ENCODE measurements around the gene KRTAP2-4.
"Not testable (repeated sequence)": the region's sequence is repeated elsewhere in the genome, so short reads cannot be mapped to it uniquely, and the experiment has no call there.

The KRTAP2-4 gene

DNA sequence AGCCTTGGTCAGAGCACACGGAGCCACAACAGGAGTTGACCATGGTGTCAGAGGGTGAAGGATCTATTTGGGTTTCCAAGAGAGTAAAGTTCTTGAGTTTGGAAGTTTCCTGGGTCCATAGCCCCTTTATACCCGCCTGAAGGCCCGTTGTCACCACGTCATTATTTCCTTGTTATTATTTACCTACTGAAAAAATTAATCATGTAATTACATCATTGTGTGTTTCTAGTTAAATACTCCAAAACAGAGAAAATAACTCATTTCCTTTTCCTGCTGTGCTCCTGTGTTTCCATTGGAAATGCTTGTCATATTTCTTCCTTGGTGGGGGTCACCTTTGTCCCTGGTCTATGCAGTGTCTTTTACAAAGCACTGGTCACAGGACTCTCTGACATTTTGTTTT lies 32.4 kb upstream of the KRTAP2-4 start, which contains the start of gene KRTAP4-8:
KRTAP4-8 (minus strand) TSS at position 101 of the 400 bp plus-strand sequence; CDS start at position 43, 58 bp downstream.
- H4K8ac ChIP-seq (ENCODE audit: low read depth, low read length) = no peak within 1 kb of the TSS
- no peak within 1 kb of the TSS for H2BK120ac ChIP-seq (ENCODE audit: low read depth, low read length)
- no peak for DNase-seq
- no peaks in the 10 kb centered on the region for H3K4me1 ChIP-seq (ENCODE audit: control insufficient read depth, low read depth, low read length)
- H3K18ac ChIP-seq (ENCODE audit: low read length) = no peak within 1 kb of the TSS
- no peak within 1 kb of the TSS for H2AK5ac ChIP-seq (ENCODE audit: low read length)
- WGBS (ENCODE audit: extremely low coverage, insufficient coverage, low lambda C conversion rate) = no CpG with 5 or more reads among the region's 4 CpGs
- H3K9ac ChIP-seq (ENCODE audit: low read length) = no peak within 1 kb of the TSS
- no peak within 1 kb of the TSS for H4K5ac ChIP-seq (ENCODE audit: low read length)
- no peak within 1 kb of the TSS for H3K4ac ChIP-seq (ENCODE audit: low read depth, low read length)
- no peak within 1 kb of the TSS for H3K4me2 ChIP-seq (ENCODE audit: low read length)
- no peak within 1 kb of the TSS for H3K23ac ChIP-seq (ENCODE audit: low read length)
- no peak within 1 kb of the TSS for H2BK15ac ChIP-seq (replicated peaks; ENCODE audit: low read depth)
- no peak within 1 kb of the TSS for H3K27ac ChIP-seq (ENCODE audit: low read depth, low read length)
- no peak within 1 kb of the TSS for H3K56ac ChIP-seq (ENCODE audit: low read length)
- H2BK5ac ChIP-seq (ENCODE audit: low read length) = no peak within 1 kb of the TSS
- no peaks in the 10 kb centered on the region for H3K36me3 ChIP-seq (ENCODE audit: control insufficient read depth, insufficient read depth, low read length)
- H3K79me1 ChIP-seq (ENCODE audit: low read length) = no peaks in the 10 kb centered on the region
- H3K27me3 ChIP-seq (ENCODE audit: insufficient read depth, low read length, poor library complexity) = no peaks in the 10 kb centered on the region
- no peak within 1 kb of the TSS for H3K4me3 ChIP-seq (ENCODE audit: low read length)
- no peaks in the 10 kb centered on the region for H3K79me2 ChIP-seq (ENCODE audit: control insufficient read depth, insufficient read depth, low read length)

DNA sequence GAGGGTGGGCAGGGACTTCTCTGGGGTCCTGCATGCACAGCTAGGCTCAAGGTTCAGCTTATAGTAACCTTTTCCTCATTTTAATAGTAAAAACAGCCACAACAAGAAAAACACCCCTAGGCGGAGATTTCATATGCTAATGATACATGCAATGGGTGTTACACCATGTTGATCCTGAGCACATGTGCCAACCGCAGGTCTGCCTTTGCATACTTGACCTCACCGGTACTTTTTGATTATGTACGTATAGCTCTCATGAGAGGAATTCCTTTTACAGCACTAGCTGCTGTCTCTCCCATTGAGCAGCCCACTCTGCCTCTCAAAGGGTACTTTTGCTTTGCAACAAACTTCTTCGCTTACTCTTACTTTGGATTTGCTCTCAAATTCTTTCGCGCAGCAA lies 30.4 kb upstream of the KRTAP2-4 start:
- no peaks in the 10 kb centered on the region for H3K36me3 ChIP-seq (ENCODE audit: control insufficient read depth, insufficient read depth, low read length)
- H2BK120ac ChIP-seq (ENCODE audit: low read depth, low read length) = no peak overlapping the region
- WGBS (ENCODE audit: extremely low coverage, insufficient coverage, low lambda C conversion rate) = no CpG with 5 or more reads among the region's 7 CpGs

DNA sequence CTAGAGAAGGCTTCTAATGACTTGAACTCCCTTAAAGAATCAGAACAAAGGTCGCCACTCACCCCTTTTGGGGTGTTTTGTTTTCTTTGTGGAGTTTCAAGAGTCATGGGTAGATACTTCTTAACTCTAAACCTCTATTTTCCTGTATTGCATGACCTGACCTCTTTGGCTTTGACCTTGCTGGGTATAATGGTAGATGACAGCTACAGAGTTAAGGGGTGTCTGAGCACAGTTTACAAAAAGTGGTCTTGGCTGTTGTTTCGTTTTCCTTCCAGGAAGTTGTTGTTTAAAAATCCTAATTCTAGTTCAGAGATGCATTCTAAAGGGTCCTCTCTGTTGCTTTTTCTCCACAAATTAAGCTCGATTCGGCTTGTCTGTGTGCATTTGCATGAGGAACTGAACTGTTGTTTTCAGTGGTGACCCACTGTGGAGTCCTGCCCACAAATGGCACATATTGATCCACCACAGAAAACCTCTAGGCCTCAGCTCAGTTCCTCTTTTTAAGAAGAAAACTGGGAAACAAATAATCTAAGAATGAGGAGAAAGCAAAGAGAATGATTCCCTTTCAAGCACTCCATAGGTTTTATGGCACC lies 23.2 kb upstream of the KRTAP2-4 start:
- not testable (repeated sequence) for DNase-seq; H3K79me1 ChIP-seq (ENCODE audit: low read length); H3K4me3 ChIP-seq (ENCODE audit: low read length); H3K4me1 ChIP-seq (ENCODE audit: control insufficient read depth, low read depth, low read length); H3K27me3 ChIP-seq (ENCODE audit: insufficient read depth, low read length, poor library complexity); H2BK15ac ChIP-seq (replicated peaks; ENCODE audit: low read depth); H2AK5ac ChIP-seq (ENCODE audit: low read length); H2BK120ac ChIP-seq (ENCODE audit: low read depth, low read length); H3K4me2 ChIP-seq (ENCODE audit: low read length); H3K27ac ChIP-seq (ENCODE audit: low read depth, low read length); H4K5ac ChIP-seq (ENCODE audit: low read length); H3K4ac ChIP-seq (ENCODE audit: low read depth, low read length); H3K9ac ChIP-seq (ENCODE audit: low read length); H4K8ac ChIP-seq (ENCODE audit: low read depth, low read length); H2BK5ac ChIP-seq (ENCODE audit: low read length); H3K36me3 ChIP-seq (ENCODE audit: control insufficient read depth, insufficient read depth, low read length); H3K23ac ChIP-seq (ENCODE audit: low read length); H3K56ac ChIP-seq (ENCODE audit: low read length); H3K18ac ChIP-seq (ENCODE audit: low read length); H3K79me2 ChIP-seq (ENCODE audit: control insufficient read depth, insufficient read depth, low read length)
- WGBS (ENCODE audit: extremely low coverage, insufficient coverage, low lambda C conversion rate) = no CpG with 5 or more reads among the region's 4 CpGs

More for the DNA sequence above, 30.4 kb upstream of the KRTAP2-4 start:
- DNase-seq = no peak
- Histone ChIP-seq H3K9ac (ENCODE audit: low read length) (no peak overlapping the region), H3K4ac (ENCODE audit: low read depth, low read length) (no peak overlapping the region), H4K8ac (ENCODE audit: low read depth, low read length) (no peak overlapping the region), H4K5ac (ENCODE audit: low read length) (no peak overlapping the region), H3K79me2 (ENCODE audit: control insufficient read depth, insufficient read depth, low read length) (no peaks in the 10 kb centered on the region), H2BK5ac (ENCODE audit: low read length) (no peak overlapping the region), H3K4me1 (ENCODE audit: control insufficient read depth, low read depth, low read length) (no peaks in the 10 kb centered on the region), H3K18ac (ENCODE audit: low read length) (no peak overlapping the region), H3K4me3 (ENCODE audit: low read length) (no peak overlapping the region), H3K23ac (ENCODE audit: low read length) (no peak overlapping the region), H2BK15ac (replicated peaks; ENCODE audit: low read depth) (no peak overlapping the region), H3K56ac (ENCODE audit: low read length) (no peak overlapping the region), H2AK5ac (ENCODE audit: low read length) (no peak overlapping the region), H3K4me2 (ENCODE audit: low read length) (no peak overlapping the region), H3K79me1 (ENCODE audit: low read length) (no peaks in the 10 kb centered on the region), H3K27me3 (ENCODE audit: insufficient read depth, low read length, poor library complexity) (no peaks in the 10 kb centered on the region), H3K27ac (ENCODE audit: low read depth, low read length) (no peak overlapping the region)

DNA sequence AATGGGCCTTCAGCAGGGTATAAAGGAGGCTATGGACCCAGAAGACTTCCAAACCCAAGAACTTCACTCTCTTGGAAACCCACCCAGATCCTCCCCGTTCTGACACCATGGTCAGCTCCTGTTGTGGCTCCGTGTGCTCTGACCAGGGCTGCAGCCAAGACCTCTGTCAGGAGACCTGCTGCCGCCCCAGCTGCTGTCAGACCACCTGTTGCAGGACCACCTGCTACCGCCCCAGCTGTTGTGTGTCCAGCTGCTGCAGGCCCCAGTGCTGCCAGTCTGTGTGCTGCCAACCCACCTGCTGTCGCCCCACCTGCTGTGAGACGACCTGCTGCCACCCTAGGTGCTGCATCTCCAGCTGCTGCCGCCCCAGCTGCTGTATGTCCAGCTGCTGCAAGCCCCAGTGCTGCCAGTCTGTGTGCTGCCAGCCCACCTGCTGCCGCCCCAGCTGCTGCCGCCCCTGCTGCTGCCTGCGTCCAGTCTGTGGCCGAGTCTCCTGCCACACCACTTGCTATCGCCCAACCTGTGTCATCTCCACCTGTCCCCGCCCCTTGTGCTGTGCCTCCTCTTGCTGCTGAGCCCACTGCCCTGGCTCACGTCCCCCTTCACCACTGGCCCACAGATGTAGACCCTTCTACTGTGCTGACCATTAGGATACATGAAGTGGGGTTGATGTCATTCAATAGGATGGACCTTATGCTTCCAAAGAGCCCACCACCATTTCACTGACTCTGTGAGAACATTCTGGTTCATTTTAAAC lies 18.6 kb upstream of the KRTAP2-4 start, which contains the start of gene KRTAP4-7:
KRTAP4-7 (plus strand) TSS at position 51 of the 757 bp plus-strand sequence; CDS start at position 108, 57 bp downstream.
- WGBS (ENCODE audit: extremely low coverage, insufficient coverage, low lambda C conversion rate) = no CpG with 5 or more reads among the region's 14 CpGs
- H2AK5ac ChIP-seq (ENCODE audit: low read length); H3K79me2 ChIP-seq (ENCODE audit: control insufficient read depth, insufficient read depth, low read length); H2BK15ac ChIP-seq (replicated peaks; ENCODE audit: low read depth); H3K4me2 ChIP-seq (ENCODE audit: low read length); H3K79me1 ChIP-seq (ENCODE audit: low read length); H4K8ac ChIP-seq (ENCODE audit: low read depth, low read length); H4K5ac ChIP-seq (ENCODE audit: low read length); H3K23ac ChIP-seq (ENCODE audit: low read length); H3K9ac ChIP-seq (ENCODE audit: low read length); H3K4ac ChIP-seq (ENCODE audit: low read depth, low read length); H3K4me3 ChIP-seq (ENCODE audit: low read length); H2BK120ac ChIP-seq (ENCODE audit: low read depth, low read length); H3K27ac ChIP-seq (ENCODE audit: low read depth, low read length); H3K36me3 ChIP-seq (ENCODE audit: control insufficient read depth, insufficient read depth, low read length); H3K18ac ChIP-seq (ENCODE audit: low read length); H3K4me1 ChIP-seq (ENCODE audit: control insufficient read depth, low read depth, low read length); H2BK5ac ChIP-seq (ENCODE audit: low read length); H3K27me3 ChIP-seq (ENCODE audit: insufficient read depth, low read length, poor library complexity); DNase-seq; H3K56ac ChIP-seq (ENCODE audit: low read length): not testable (repeated sequence)

DNA sequence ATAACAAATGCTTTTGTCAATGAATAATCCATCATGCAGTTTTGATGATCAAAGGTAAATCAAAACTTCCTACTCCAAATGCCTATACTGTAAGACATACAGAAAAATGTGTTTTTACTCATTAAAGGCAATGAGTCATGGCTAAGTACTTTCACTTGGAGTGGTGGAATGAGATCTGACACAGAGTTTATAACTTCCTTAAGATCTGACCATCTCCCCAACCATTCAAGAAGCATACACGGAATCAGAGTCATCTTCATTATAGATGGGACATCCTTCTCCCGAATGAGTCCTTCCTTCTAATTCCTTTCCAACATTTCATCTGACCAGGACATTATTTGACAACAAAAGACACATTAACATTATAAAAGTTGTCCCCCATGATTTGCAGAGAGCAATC lies 17.7 kb upstream of the KRTAP2-4 start:
- not testable (repeated sequence) for H3K79me1 ChIP-seq (ENCODE audit: low read length); H2AK5ac ChIP-seq (ENCODE audit: low read length); H2BK120ac ChIP-seq (ENCODE audit: low read depth, low read length); H3K79me2 ChIP-seq (ENCODE audit: control insufficient read depth, insufficient read depth, low read length); H3K27ac ChIP-seq (ENCODE audit: low read depth, low read length); H3K4me1 ChIP-seq (ENCODE audit: control insufficient read depth, low read depth, low read length); H3K4me2 ChIP-seq (ENCODE audit: low read length); DNase-seq; H2BK5ac ChIP-seq (ENCODE audit: low read length); H4K5ac ChIP-seq (ENCODE audit: low read length); H3K27me3 ChIP-seq (ENCODE audit: insufficient read depth, low read length, poor library complexity); H3K9ac ChIP-seq (ENCODE audit: low read length); H3K4ac ChIP-seq (ENCODE audit: low read depth, low read length); H3K36me3 ChIP-seq (ENCODE audit: control insufficient read depth, insufficient read depth, low read length); H4K8ac ChIP-seq (ENCODE audit: low read depth, low read length); H2BK15ac ChIP-seq (replicated peaks; ENCODE audit: low read depth); H3K23ac ChIP-seq (ENCODE audit: low read length); H3K56ac ChIP-seq (ENCODE audit: low read length); H3K18ac ChIP-seq (ENCODE audit: low read length); H3K4me3 ChIP-seq (ENCODE audit: low read length)
- no CpG with 5 or more reads among the region's 2 CpGs for WGBS (ENCODE audit: extremely low coverage, insufficient coverage, low lambda C conversion rate)

Measured in mesendoderm (in vitro differentiated cells).